ENCODE measurements around the gene LYSMD1. TPM values are rescaled to one million over a fixed set of nuclear protein-coding genes. Genes with fewer than 3 reads are reported as not detected.
"Not testable (repeated sequence)": the region's sequence is repeated elsewhere in the genome, so short reads cannot be mapped to it uniquely, and the experiment has no call there.

Gene LYSMD1, protein sequence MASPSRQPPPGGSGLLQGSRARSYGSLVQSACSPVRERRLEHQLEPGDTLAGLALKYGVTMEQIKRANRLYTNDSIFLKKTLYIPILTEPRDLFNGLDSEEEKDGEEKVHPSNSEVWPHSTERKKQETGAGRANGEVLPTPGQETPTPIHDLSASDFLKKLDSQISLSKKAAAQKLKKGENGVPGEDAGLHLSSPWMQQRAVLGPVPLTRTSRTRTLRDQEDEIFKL
- total RNA-seq: 9.9 to 11.8 TPM (median 11.4 TPM) in 3 replicates

DNA sequence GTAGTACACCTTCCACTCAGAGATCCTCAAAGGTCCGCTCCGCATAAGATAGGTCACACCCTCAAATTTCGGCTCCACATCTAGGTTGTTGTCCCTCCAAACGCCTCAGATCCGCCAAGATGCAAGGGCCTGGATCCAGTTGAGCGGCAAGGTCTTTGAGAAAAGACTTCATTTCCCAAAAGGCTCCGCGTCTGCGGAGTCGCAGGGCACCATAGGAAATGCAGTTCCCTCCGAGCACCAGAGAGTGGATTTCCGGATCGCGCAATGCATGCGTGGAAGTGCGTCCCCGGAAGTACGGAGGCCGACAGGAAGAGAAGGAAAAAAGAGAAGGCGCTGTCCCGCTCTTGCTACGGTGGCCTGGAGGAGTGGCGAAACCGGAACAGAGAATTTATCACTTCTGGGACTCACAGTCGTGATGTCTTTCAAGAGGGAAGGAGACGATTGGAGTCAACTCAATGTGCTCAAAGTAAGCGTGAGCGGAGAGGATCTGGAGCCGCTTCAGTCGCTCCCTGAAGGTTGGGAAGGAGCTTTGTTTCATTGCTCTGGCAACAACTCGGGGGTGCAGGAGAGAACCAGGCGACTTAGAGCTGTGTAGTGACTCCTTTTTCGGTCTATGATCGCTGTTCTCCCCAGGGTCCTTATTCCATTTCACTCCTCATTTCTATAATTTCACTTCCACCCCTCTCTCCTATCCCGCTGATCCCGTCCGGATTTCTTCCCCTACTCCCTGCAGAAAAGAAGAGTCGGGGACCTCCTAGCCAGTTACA is at the start of gene LYSMD1, which contains the start of gene SCNM1:
TSS of gene LYSMD1 (minus strand) at position 165 of the 767 bp plus-strand sequence. CDS start 644 bp downstream, outside the sequence.
TSS of gene SCNM1 (plus strand) at position 407 of the 767 bp plus-strand sequence. CDS start at position 416, 9 bp downstream.
- Mint-ChIP-seq H3K9me3 (no peaks in the 10 kb centered on the region), H3K4me1 (peaks cover 22% of the 10 kb centered on the region), H3K27ac (peak within 1 kb of the TSS; percentile 98), H3K36me3 (peaks cover 15% of the 10 kb centered on the region), H3K4me3 (peak within 1 kb of the TSS; percentile 98), H3K27me3 (ENCODE audit: low read depth) (peaks cover 2% of the 10 kb centered on the region)
- DNase-seq (ENCODE audit: low spot score in 2 of 2, unreplicated experiment in 2 of 2): peak; percentile 80 to 87
- TF ChIP-seq, protein P1, sequence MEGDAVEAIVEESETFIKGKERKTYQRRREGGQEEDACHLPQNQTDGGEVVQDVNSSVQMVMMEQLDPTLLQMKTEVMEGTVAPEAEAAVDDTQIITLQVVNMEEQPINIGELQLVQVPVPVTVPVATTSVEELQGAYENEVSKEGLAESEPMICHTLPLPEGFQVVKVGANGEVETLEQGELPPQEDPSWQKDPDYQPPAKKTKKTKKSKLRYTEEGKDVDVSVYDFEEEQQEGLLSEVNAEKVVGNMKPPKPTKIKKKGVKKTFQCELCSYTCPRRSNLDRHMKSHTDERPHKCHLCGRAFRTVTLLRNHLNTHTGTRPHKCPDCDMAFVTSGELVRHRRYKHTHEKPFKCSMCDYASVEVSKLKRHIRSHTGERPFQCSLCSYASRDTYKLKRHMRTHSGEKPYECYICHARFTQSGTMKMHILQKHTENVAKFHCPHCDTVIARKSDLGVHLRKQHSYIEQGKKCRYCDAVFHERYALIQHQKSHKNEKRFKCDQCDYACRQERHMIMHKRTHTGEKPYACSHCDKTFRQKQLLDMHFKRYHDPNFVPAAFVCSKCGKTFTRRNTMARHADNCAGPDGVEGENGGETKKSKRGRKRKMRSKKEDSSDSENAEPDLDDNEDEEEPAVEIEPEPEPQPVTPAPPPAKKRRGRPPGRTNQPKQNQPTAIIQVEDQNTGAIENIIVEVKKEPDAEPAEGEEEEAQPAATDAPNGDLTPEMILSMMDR (IDR thresholded peaks at IDR 0.05; ENCODE audit: unreplicated experiment): no peak

DNA sequence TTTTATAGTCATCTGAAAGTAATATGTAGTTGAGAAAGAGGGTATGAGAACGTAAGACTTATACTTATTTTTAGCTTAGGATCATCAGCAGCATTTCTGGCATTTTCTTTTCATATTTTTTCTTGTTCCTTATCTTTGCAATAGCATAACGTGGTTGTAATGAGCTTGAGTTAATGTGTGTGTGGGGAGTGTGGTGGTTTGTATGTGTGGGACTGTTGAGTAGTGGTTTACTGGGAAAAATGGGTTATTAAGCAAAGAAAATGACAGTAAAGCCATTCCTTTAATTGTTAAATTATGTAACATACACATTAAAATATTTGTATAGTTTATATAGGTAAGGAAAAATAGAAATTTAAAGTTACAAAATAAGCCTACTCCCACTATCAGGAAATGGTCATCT is 47.9 kb upstream of the LYSMD1 start:
- peak overlapping the region; percentile 64 for H3K27ac Mint-ChIP-seq

GRCh38 chr1:151211972-151212705 is 46.4 kb upstream of the LYSMD1 start:
- peaks cover 30% of the 10 kb centered on the region for H3K36me3 Mint-ChIP-seq
- no peak overlapping the region for H3K4me3 Mint-ChIP-seq
- H3K27ac Mint-ChIP-seq: peak overlapping the region; percentile 87
- peaks cover 17% of the 10 kb centered on the region for H3K4me1 Mint-ChIP-seq
- H3K27me3 Mint-ChIP-seq (ENCODE audit: low read depth): no peaks in the 10 kb centered on the region
- TF ChIP-seq, protein P1 (IDR thresholded peaks at IDR 0.05; ENCODE audit: unreplicated experiment): no peak
- no peak for DNase-seq (ENCODE audit: low spot score in 2 of 2, unreplicated experiment in 2 of 2)
- H3K9me3 Mint-ChIP-seq: no peaks in the 10 kb centered on the region

More for the DNA sequence above, 47.9 kb upstream of the LYSMD1 start:
- peaks cover 17% of the 10 kb centered on the region for H3K4me1 Mint-ChIP-seq
- peaks cover 24% of the 10 kb centered on the region for H3K36me3 Mint-ChIP-seq
- no peaks in the 10 kb centered on the region for H3K9me3 Mint-ChIP-seq
- TF ChIP-seq, protein P1 (IDR thresholded peaks at IDR 0.05; ENCODE audit: unreplicated experiment): no peak
- no peaks in the 10 kb centered on the region for H3K27me3 Mint-ChIP-seq (ENCODE audit: low read depth)
- no peak overlapping the region for H3K4me3 Mint-ChIP-seq
- DNase-seq (ENCODE audit: low spot score in 2 of 2, unreplicated experiment in 2 of 2): no peak

GRCh38 chr1:151210830-151211229 is 45.1 kb upstream of the LYSMD1 start:
- no peaks in the 10 kb centered on the region for H3K27me3 Mint-ChIP-seq (ENCODE audit: low read depth)
- H3K27ac Mint-ChIP-seq: no peak overlapping the region
- no peaks in the 10 kb centered on the region for H3K9me3 Mint-ChIP-seq
- H3K36me3 Mint-ChIP-seq: peaks cover 33% of the 10 kb centered on the region
- TF ChIP-seq, protein P1 (IDR thresholded peaks at IDR 0.05; ENCODE audit: unreplicated experiment): no peak
- no peak for DNase-seq (ENCODE audit: low spot score in 2 of 2, unreplicated experiment in 2 of 2)
- no peak overlapping the region for H3K4me3 Mint-ChIP-seq
- H3K4me1 Mint-ChIP-seq: peaks cover 16% of the 10 kb centered on the region

GRCh38 chr1:151205381-151205965 is 39.8 kb upstream of the LYSMD1 start:
- DNase-seq (ENCODE audit: low spot score in 2 of 2, unreplicated experiment in 2 of 2); H3K9me3 Mint-ChIP-seq; H3K4me3 Mint-ChIP-seq; H3K27me3 Mint-ChIP-seq (ENCODE audit: low read depth); H3K27ac Mint-ChIP-seq: not testable (repeated sequence)
- peaks cover 20% of the 10 kb centered on the region for H3K36me3 Mint-ChIP-seq
- H3K4me1 Mint-ChIP-seq: peaks cover 13% of the 10 kb centered on the region

Measured in mesothelial cell of epicardium (in vitro differentiated cells).